Hepatocyte (in vitro differentiated cells): Measurements from ENCODE around the gene SBF2.

Experiments
- EZH2 ChIP-seq: fragments of 200-600 bp; sonication (generic); IDR thresholded peaks from 2 replicates; pipeline ENCODE4 v1.6.1; 2016; ENCODE audit warnings: antibody characterized with exemption, mild to moderate bottlenecking, borderline replicate concordance
- EZH2phosphoT487 ChIP-seq: fragments of 200-600 bp; sonication (generic); IDR thresholded peaks from one replicate; pipeline ENCODE4 v1.6.1; 2018; ENCODE audit warnings: antibody characterized with exemption, mild to moderate bottlenecking, low read depth, moderate library complexity; ENCODE audit not compliant: unreplicated experiment, severe bottlenecking
- TF ChIP-seq, protein P1 (sequence below): fragments of 200-600 bp; sonication (generic); IDR thresholded peaks from 2 replicates; pipeline ENCODE4 v1.5.1; 2016; ENCODE audit warnings: antibody characterized with exemption, mild to moderate bottlenecking; ENCODE audit not compliant: poor library complexity

DNA sequence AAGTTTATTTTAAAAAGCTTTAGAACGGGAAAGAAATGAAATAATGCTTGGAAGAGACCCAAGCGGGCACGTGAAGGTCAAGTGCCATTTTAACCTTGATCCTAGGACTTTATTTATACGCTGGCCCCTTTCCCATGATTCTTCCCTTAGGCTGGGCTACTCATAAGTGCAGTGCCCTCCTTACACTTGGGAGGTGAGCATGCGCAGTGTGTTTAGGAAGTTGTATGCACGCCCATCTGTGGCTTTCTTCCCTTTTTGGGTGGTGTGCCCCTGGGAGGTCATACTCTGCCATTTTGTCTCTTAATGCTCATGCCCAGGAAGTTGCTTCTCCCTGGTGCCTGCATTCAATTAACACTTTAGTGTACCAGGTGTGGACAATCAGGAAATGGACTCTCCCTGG, 390.4 kb downstream of the SBF2 start:
- TF ChIP-seq, protein P1, sequence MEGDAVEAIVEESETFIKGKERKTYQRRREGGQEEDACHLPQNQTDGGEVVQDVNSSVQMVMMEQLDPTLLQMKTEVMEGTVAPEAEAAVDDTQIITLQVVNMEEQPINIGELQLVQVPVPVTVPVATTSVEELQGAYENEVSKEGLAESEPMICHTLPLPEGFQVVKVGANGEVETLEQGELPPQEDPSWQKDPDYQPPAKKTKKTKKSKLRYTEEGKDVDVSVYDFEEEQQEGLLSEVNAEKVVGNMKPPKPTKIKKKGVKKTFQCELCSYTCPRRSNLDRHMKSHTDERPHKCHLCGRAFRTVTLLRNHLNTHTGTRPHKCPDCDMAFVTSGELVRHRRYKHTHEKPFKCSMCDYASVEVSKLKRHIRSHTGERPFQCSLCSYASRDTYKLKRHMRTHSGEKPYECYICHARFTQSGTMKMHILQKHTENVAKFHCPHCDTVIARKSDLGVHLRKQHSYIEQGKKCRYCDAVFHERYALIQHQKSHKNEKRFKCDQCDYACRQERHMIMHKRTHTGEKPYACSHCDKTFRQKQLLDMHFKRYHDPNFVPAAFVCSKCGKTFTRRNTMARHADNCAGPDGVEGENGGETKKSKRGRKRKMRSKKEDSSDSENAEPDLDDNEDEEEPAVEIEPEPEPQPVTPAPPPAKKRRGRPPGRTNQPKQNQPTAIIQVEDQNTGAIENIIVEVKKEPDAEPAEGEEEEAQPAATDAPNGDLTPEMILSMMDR = no peak
- TF ChIP-seq EZH2phosphoT487 (no peak), EZH2 (no peak)
